Prostate gland (tissue), 2 donors: Measurements from ENCODE around the gene RUNX2. TPM values are rescaled to one million over a fixed set of nuclear protein-coding genes. Genes with fewer than 3 reads are reported as not detected.

Source experiments
- DNase-seq: peaks from one replicate; pipeline ENCODE4 v3.0.0-alpha.2; 2019; ENCODE audit warnings: low spot score
- H3K27ac ChIP-seq, 2 donors: fragments of 200-600 bp; sonication (generic); 2 replicates each; pipeline ENCODE4 v1.5.1; 2017 to 2019
- H3K27me3 ChIP-seq: fragments of 200-600 bp; sonication (generic); replicated peaks from 2 replicates; pipeline ENCODE4 v1.5.1; 2019; ENCODE audit not compliant: insufficient read depth
- H3K36me3 ChIP-seq, 2 donors: fragments of 200-600 bp; sonication (generic); 1 replicate in 1 of 2; 2 replicates in 1 of 2; pipeline versions ENCODE4 v1.5.1 to v1.8.1; 2017 to 2019
- H3K4me1 ChIP-seq: fragments of 200-600 bp; sonication (generic); replicated peaks from 2 replicates; pipeline ENCODE4 v1.5.1; 2019
- H3K4me3 ChIP-seq, 2 donors: fragments of 200-600 bp; sonication (generic); 2 replicates each; pipeline ENCODE4 v1.5.1; 2017 to 2019
- H3K9me3 ChIP-seq: fragments of 200-600 bp; sonication (generic); 2 replicates; pipeline ENCODE4 v1.5.1; 2017
- CTCF ChIP-seq, 4 experiments: fragments of 200-600 bp in 2 of 4; fragments of 450-650 bp in 2 of 4; sonication (generic) in 2 of 4; IDR thresholded peaks; 1 replicate in 3 of 4; 2 replicates in 1 of 4; pipeline ENCODE4 v1.5.1; 2016 to 2019; ENCODE audit warnings: antibody characterized with exemption in 4 of 4, mild to moderate bottlenecking in 2 of 4, moderate library complexity in 2 of 4
- POLR2A ChIP-seq: fragments of 450-650 bp; IDR thresholded peaks from one replicate; pipeline ENCODE4 v1.6.1; 2016; ENCODE audit warnings: antibody characterized with exemption, mild to moderate bottlenecking
- POLR2AphosphoS5 ChIP-seq: sonication (generic); formaldehyde crosslinking; IDR thresholded peaks from one replicate; pipeline ENCODE4 v1.6.1; 2017; ENCODE audit warnings: antibody characterized with exemption
- WGBS: methylation state at CpG from one replicate; pipeline ENCODE4 v1.1.5; 2018; 5-methylcytosine and 5-hydroxymethylcytosine counted together
- intact Hi-C: fragments of 100-400 bp; cut with DNase I; formaldehyde crosslinking; loops from one replicate; pipeline ENCODE4 v1.14.2; 2022
- total RNA-seq, 2 donors: library from RNA; depleted of rRNA; stranded (reverse); fragments of >200 nt; gene quantifications; one replicate each; pipeline ENCODE4 v1.1.0, GENCODE V29; 2016

The RUNX2 gene
- total RNA-seq, 2 donors from 2014 or later = 9.2 to 10.7 TPM

DNA sequence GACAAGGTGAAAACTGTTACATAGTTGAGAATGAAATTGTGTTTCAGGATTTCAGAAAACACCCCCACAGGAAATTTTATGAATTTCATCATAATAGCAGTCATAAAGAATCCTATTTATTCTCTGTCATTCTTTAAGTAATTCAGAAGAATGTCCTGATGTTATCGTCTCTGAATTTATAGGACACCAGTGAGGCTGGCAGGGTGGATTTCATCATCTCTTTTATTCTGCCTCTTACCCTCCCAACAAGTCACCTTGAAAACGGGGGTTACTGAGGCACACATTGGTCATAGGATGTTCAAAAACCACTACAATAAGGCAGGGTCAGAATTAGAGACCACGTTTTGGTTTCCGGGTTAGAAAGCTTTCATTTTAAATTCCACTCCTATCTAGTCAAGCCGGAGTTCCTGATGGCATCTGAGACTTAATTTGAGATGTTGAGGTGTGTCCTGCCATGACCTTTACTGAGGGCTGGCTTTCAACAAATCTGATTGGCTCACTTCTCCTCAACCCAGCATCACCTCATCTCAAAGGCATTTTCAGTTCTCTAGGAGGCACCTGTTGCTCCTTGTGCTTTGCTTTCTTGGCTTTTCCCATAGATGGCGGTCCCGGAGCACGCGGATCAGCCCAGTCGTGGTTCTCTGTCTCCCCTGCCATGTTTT, 280.3 kb downstream of the RUNX2 start:
- H3K4me1 ChIP-seq = no peaks in the 10 kb centered on the region
- no peak for DNase-seq
- TF ChIP-seq POLR2AphosphoS5 (no peak), CTCF (IDR thresholded peaks at IDR 0.05) (peak in 1 of 4 experiments; percentile 18)
- no peaks in the 10 kb centered on the region for H3K27me3 ChIP-seq
- intact Hi-C loops = no loop called here
- no peaks in the 10 kb centered on the region for H3K9me3 ChIP-seq
- H3K27ac ChIP-seq = peak overlapping the region; percentile 67 to 71
- WGBS = 60% methylated on average over 10 of the region's 10 CpGs
- H3K4me3 ChIP-seq = no peak overlapping the region
- H3K36me3 ChIP-seq = no peaks in the 10 kb centered on the region

DNA sequence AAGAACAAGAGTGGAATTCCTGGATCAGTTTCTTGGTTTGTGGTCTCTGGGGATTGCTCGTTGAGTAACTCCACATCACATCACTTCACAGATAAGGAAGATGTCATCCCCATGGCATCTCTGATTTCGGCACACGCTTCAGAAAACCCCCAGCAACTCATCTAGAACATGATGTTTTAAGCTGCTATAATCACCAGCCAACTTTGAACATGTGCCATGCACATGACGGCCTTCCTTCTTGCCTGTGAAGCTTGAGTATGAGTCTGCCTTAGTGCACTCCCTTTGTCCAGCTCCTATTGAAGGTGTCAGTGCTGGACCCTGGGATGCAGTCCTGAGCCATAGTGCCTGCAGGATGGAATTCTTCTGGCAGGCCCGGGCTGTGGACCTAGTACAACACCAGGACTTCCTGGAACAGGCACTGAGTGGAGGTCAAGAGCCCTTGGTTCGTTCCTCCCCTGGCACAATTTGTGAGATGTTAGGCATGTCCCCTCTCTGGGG, 281.1 kb downstream of the RUNX2 start:
- H3K27ac ChIP-seq = peak overlapping the region in 1 of 2 donors; percentile 67
- WGBS = 86% methylated on average over 6 of the region's 6 CpGs
- no peak for TF ChIP-seq CTCF (IDR thresholded peaks at IDR 0.05)
- no peak for TF ChIP-seq POLR2A
- TF ChIP-seq POLR2AphosphoS5 = no peak
- no peak overlapping the region for H3K4me3 ChIP-seq
- H3K27me3 ChIP-seq = no peaks in the 10 kb centered on the region
- intact Hi-C loops = no loop called here
- H3K9me3 ChIP-seq = no peaks in the 10 kb centered on the region
- H3K36me3 ChIP-seq = no peaks in the 10 kb centered on the region
- H3K4me1 ChIP-seq = no peaks in the 10 kb centered on the region
- DNase-seq = no peak

- no peak overlapping the region for H3K4me3 ChIP-seq
- TF ChIP-seq CTCF (IDR thresholded peaks at IDR 0.05) = no peak
- no peak for TF ChIP-seq POLR2A
- no peak for TF ChIP-seq POLR2AphosphoS5
- DNase-seq = no peak
- intact Hi-C loops = no loop called here
- peak overlapping the region in 1 of 2 donors; percentile 67 for H3K27ac ChIP-seq
- 24% methylated on average over 1 of the region's 1 CpG for WGBS
- H3K4me1 ChIP-seq = no peaks in the 10 kb centered on the region
- H3K27me3 ChIP-seq = no peaks in the 10 kb centered on the region
- H3K9me3 ChIP-seq = no peaks in the 10 kb centered on the region
- H3K36me3 ChIP-seq = no peaks in the 10 kb centered on the region
These were observed 282.2 kb downstream of the RUNX2 start for GRCh38 chr6:45610374-45610773.

DNA sequence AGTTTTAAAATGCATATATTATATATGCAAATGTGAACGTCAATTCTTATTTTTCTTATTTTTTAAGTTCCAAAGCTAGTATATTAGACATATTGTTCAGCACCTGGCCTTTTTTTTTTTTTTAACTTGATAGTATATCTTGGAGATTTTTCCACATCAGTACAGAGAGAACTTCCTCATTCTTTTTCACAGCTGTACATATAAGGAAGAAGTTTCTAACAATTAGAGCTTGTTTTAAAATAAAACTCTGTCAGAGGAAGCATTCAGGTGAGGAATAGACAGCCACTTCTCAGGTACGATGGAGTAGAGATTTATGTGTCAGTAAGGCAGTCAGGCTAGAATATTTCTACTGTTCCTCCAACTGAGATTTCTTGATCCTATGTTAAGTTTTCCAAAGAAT, 282.7 kb downstream of the RUNX2 start:
- intact Hi-C loops = no loop called here
- no peaks in the 10 kb centered on the region for H3K36me3 ChIP-seq
- peak overlapping the region in 1 of 2 donors; percentile 67 for H3K27ac ChIP-seq
- no peaks in the 10 kb centered on the region for H3K4me1 ChIP-seq
- DNase-seq = no peak
- 53% methylated on average over 2 of the region's 2 CpGs for WGBS
- H3K27me3 ChIP-seq = no peaks in the 10 kb centered on the region
- no peak overlapping the region for H3K4me3 ChIP-seq
- H3K9me3 ChIP-seq = no peaks in the 10 kb centered on the region
- no peak for TF ChIP-seq POLR2A
- no peak for TF ChIP-seq POLR2AphosphoS5
- no peak for TF ChIP-seq CTCF (IDR thresholded peaks at IDR 0.05)

DNA sequence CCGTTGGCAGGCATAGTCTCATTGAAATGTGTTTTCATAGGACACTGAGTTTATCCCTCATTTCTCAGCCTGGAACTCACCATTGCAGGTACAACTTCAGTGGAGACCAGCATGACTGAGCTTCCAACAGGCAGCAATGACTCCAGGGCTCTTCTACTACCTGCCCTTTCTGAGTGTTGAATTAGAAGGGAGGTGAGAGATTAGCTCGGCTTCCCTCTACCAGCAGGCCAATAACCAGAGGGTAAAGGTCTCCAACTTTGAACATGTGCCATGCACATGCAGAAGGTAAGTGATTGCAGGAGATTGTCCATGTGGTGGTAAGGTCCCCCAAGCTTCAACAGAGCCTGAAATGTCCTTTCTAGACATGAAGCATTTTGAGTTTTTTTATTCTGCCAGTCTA, 283.4 kb downstream of the RUNX2 start:
- peak overlapping the region in 1 of 2 donors; percentile 30 for H3K27ac ChIP-seq

More for the DNA sequence above, 283.4 kb downstream of the RUNX2 start:
- Histone ChIP-seq H3K36me3 (no peaks in the 10 kb centered on the region), H3K4me1 (no peaks in the 10 kb centered on the region), H3K4me3 (no peak overlapping the region), H3K27me3 (no peaks in the 10 kb centered on the region), H3K9me3 (no peaks in the 10 kb centered on the region)
- intact Hi-C loops = no loop called here
- no peak for DNase-seq
- TF ChIP-seq POLR2A = no peak
- no peak for TF ChIP-seq POLR2AphosphoS5
- TF ChIP-seq CTCF (IDR thresholded peaks at IDR 0.05) = no peak
- 74% methylated on average over 2 of the region's 2 CpGs for WGBS
